SU-DHL-6 (cell line): ENCODE data around the gene ACTC1.

Experiments used
- H2AFZ ChIP-seq: fragments of 200-600 bp; sonication (generic); 2 replicates; pipeline ENCODE4 v1.6.1; 2014; ENCODE audit warnings: low read depth, mild to moderate bottlenecking, moderate library complexity, mixed read lengths, antibody characterized with exemption, low read length; ENCODE audit not compliant: severe bottlenecking
- H3F3A ChIP-seq: fragments of 200-600 bp; shearing (Covaris generic); 2 replicates; pipeline ENCODE4 v1.6.0; 2016; ENCODE audit warnings: antibody characterized with exemption, mild to moderate bottlenecking; ENCODE audit not compliant: insufficient read depth
- H3K27ac ChIP-seq: fragments of 200-600 bp; sonication (generic); 2 replicates; pipeline ENCODE4 v1.5.1; 2016; ENCODE audit warnings: low read depth, mild to moderate bottlenecking, low read length, moderate library complexity, mixed read lengths
- H3K27me3 ChIP-seq: fragments of 200-600 bp; sonication (generic), shearing (Covaris generic); 2 replicates; pipeline ENCODE4 v1.6.0; 2014; ENCODE audit warnings: mild to moderate bottlenecking, low read length
- H3K36me3 ChIP-seq: fragments of 200-600 bp; sonication (generic); 2 replicates; pipeline ENCODE4 v1.6.1; 2014; ENCODE audit warnings: mild to moderate bottlenecking, low read length, mixed read lengths
- H3K4me2 ChIP-seq: fragments of 300-600, 200-600 bp; shearing (Covaris generic), sonication (generic); 2 replicates; pipeline ENCODE4 v1.6.0; 2014; ENCODE audit warnings: low read length, low read depth, mild to moderate bottlenecking; ENCODE audit not compliant: poor library complexity, severe bottlenecking
- H3K4me3 ChIP-seq: fragments of 200-600 bp; sonication (generic); 2 replicates; pipeline ENCODE4 v1.5.1; 2014; ENCODE audit warnings: antibody characterized with exemption, low read length, mild to moderate bottlenecking, mixed read lengths; ENCODE audit not compliant: insufficient read depth, poor library complexity, severe bottlenecking
- H3K79me2 ChIP-seq: fragments of 200-600 bp; sonication (generic); 2 replicates; pipeline ENCODE4 v1.6.1; 2014; ENCODE audit warnings: mild to moderate bottlenecking, low read length, moderate library complexity; ENCODE audit not compliant: insufficient read depth
- H3K9ac ChIP-seq: fragments of 200-600 bp; sonication (generic); 2 replicates; pipeline ENCODE4 v1.7.0; 2014; ENCODE audit warnings: mild to moderate bottlenecking, low read length
- H3K9me2 ChIP-seq: fragments of 200-600 bp; sonication (generic); replicated peaks from 2 replicates; pipeline ENCODE4 v1.6.1; 2014; ENCODE audit warnings: low read length; ENCODE audit not compliant: insufficient read depth
- H3K9me3 ChIP-seq: fragments of 200-600 bp; sonication (generic); 2 replicates; pipeline ENCODE4 v1.6.1; 2014; ENCODE audit warnings: low read length, mixed read lengths; ENCODE audit not compliant: insufficient read depth
- H4K20me1 ChIP-seq: fragments of 200-600 bp; sonication (generic); 2 replicates; pipeline ENCODE4 v1.6.1; 2014; ENCODE audit warnings: low read depth, mild to moderate bottlenecking, antibody characterized with exemption, low read length, moderate library complexity, mixed read lengths
- CTCF ChIP-seq: fragments of 200-600 bp; sonication (generic); IDR thresholded peaks from one replicate; pipeline ENCODE4 v1.5.1; 2017; ENCODE audit warnings: antibody characterized with exemption, mild to moderate bottlenecking, low read length, moderate library complexity; ENCODE audit not compliant: insufficient read depth, poor library complexity, severe bottlenecking
- EZH2phosphoT487 ChIP-seq: fragments of 200-600 bp; sonication (generic), shearing (Covaris generic); conservative IDR thresholded peaks from 2 replicates; pipeline ENCODE4 v1.6.1; 2018; ENCODE audit warnings: mild to moderate bottlenecking, antibody characterized with exemption, low read length, moderate library complexity, mixed read lengths

Gene ACTC1

GRCh38 chr15:34793901-34794300, 1.4 kb downstream of the ACTC1 start:
- H2AFZ ChIP-seq = no peak overlapping the region
- no peak overlapping the region for H3K4me2 ChIP-seq
- H3K27me3 ChIP-seq = no peaks in the 10 kb centered on the region; the same call in 1 of the 2 replicates
- H3K9me2 ChIP-seq = no peaks in the 10 kb centered on the region
- no peaks in the 10 kb centered on the region for H3K79me2 ChIP-seq
- no peak overlapping the region for H3K4me3 ChIP-seq
- H3K9me3 ChIP-seq = no peaks in the 10 kb centered on the region
- H3F3A ChIP-seq = no peaks in the 10 kb centered on the region
- TF ChIP-seq EZH2phosphoT487 = no peak
- no peak for TF ChIP-seq CTCF
- H3K36me3 ChIP-seq = no peaks in the 10 kb centered on the region
- no peak overlapping the region for H3K9ac ChIP-seq
- H3K27ac ChIP-seq = no peak overlapping the region
- H4K20me1 ChIP-seq = no peaks in the 10 kb centered on the region

- TF ChIP-seq CTCF (no peak), EZH2phosphoT487 (no peak)
- Histone ChIP-seq H4K20me1 (no peaks in the 10 kb centered on the region), H3K4me2 (no peak overlapping the region), H3K27ac (no peak overlapping the region), H3K36me3 (no peaks in the 10 kb centered on the region), H3K9me2 (no peaks in the 10 kb centered on the region), H3K4me3 (no peak overlapping the region), H3K9ac (no peak overlapping the region), H2AFZ (no peak overlapping the region), H3K9me3 (no peaks in the 10 kb centered on the region), H3K79me2 (no peaks in the 10 kb centered on the region), H3K27me3 (no peaks in the 10 kb centered on the region; the same call in 1 of the 2 replicates), H3F3A (no peaks in the 10 kb centered on the region)
These were observed 2.3 kb downstream of the ACTC1 start for GRCh38 chr15:34793071-34793470.

GRCh38 chr15:34791701-34792100, 3.6 kb downstream of the ACTC1 start:
- Histone ChIP-seq H3K27me3 (no peaks in the 10 kb centered on the region; the same call in 1 of the 2 replicates), H3K4me2 (no peak overlapping the region), H3K9ac (no peak overlapping the region), H3K9me3 (no peaks in the 10 kb centered on the region), H3K79me2 (no peaks in the 10 kb centered on the region), H4K20me1 (no peaks in the 10 kb centered on the region), H2AFZ (no peak overlapping the region), H3K4me3 (no peak overlapping the region), H3K27ac (no peak overlapping the region), H3K9me2 (no peaks in the 10 kb centered on the region), H3K36me3 (no peaks in the 10 kb centered on the region), H3F3A (no peaks in the 10 kb centered on the region)
- TF ChIP-seq CTCF (no peak), EZH2phosphoT487 (no peak)

GRCh38 chr15:34790121-34790520, 5.2 kb downstream of the ACTC1 start:
- Histone ChIP-seq H3K9ac (no peak overlapping the region), H3F3A (no peaks in the 10 kb centered on the region), H3K4me3 (no peak overlapping the region), H3K27me3 (no peaks in the 10 kb centered on the region; the same call in 1 of the 2 replicates), H3K9me2 (no peaks in the 10 kb centered on the region), H3K27ac (no peak overlapping the region), H2AFZ (no peak overlapping the region), H4K20me1 (no peaks in the 10 kb centered on the region), H3K4me2 (no peak overlapping the region), H3K9me3 (no peaks in the 10 kb centered on the region), H3K79me2 (no peaks in the 10 kb centered on the region), H3K36me3 (no peaks in the 10 kb centered on the region)
- TF ChIP-seq CTCF = no peak
